NCI-H1092 treated with DMSO at 0.1 percent for 48 hours (cell line): Measurements from ENCODE around the gene KLHL12.

Source experiments
- DNase-seq: peaks from one replicate; lab custom pipeline; 2025; lab: John Stamatoyannopoulos, UW

KLHL12 gene

DNA sequence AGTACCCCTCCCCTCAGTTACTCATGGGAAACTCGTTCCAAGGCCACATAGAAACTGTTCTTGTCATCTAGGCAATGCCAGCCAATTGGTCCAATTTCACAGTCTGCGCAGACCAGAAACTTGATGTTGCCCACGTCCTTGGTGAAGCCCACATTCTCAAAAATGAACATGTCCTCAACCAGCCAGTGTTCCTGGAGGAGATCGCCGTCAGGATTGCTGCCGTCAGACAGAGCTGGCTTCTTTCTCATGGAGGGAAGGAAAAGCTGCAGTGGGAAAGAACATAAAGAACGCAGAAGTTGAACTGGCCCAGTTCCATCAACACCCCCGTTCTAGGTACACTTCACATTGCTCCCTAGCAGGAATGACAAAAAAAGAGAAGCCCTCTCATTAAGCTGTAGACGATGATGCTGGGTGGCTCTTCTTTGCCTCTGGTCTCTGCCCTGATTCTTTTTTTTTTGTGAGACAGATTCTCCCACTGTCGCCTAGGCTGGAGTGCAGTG, 46.0 kb downstream of the KLHL12 start:
- DNase-seq, result no peak

GRCh38 chr1:202880062-202880461, 47.0 kb downstream of the KLHL12 start:
- DNase-seq, result no peak

GRCh38 chr1:202879128-202879527, 47.9 kb downstream of the KLHL12 start:
- no peak for DNase-seq

DNA sequence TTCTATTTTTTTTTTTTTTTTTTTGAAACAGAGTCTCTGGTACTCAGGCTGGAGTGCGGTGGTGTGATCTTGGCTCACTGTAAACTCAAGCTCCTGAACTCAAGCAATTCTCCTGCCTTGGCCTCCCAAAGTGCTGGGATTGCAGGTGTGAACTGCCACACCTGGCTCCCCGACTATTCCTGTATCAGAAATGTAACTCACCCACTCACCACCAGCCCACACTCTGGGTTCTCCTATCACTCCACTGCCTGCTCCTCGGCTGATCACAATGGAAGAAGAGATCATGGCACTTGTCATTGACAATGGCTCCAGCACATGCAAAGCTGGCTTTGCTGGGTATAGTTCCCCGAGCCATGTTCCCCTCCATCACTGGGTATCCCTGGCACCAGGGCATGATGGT, 54.0 kb downstream of the KLHL12 start:
- DNase-seq, result no peak

DNA sequence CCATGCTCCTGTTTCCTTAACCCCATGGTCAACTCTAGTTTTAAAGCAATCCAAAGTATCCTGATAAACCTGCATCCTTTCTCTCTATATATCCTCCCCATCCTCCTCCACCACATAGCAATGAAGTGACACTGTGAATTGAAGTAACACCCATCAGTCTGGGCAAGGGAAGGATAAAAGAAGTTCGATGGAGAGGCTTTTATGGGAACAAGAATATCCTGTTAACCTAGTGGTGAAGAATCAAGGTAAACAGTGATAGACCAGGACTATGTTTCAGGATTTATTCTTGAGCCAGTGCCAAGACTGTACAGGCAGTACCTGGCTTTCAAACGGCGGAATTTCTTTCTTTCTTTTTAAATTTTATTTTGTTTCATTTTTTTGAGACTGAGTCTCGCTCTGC, 55.7 kb downstream of the KLHL12 start:
- DNase-seq, result no peak

DNA sequence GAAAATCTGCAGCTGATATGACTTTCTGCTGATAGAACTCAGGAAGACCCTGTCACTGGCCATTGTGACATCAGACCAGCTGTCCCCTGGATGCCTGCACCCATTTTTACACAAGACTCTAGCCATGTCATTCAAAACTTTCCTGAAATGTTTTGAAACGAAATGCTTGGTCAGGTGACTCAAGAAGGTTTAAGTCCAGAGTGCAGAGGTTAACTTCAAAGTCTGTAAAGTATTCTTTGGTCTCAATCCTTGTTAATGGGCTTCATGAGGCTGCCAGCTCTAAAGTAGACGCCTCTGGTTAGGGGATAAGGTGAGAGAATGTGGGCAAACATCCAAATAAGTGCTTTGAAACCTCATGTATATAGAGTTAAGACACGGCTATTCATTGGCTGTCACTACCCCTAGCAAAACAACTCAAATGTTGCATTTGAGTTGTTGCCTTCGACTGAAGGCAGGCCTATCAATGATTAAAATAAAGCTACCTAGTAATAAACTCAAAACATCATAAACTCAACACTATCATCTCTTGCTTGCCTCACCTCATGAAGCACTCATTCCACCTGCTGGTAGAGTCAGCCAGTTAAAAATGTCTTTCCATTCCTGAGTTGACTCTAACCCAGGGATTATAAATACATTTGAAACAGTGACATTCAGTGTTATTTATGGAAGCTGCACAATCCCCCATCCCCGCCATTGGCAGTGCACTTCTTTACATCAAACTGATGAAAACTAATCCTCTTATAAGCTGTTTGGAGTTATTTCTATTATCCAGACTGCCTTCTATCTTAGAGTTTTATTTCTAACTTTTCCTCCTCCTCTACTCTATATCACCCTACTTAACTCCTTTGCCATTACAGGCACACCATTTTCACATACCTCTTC, 64.1 kb downstream of the KLHL12 start:
- DNase-seq, result no peak

DNA sequence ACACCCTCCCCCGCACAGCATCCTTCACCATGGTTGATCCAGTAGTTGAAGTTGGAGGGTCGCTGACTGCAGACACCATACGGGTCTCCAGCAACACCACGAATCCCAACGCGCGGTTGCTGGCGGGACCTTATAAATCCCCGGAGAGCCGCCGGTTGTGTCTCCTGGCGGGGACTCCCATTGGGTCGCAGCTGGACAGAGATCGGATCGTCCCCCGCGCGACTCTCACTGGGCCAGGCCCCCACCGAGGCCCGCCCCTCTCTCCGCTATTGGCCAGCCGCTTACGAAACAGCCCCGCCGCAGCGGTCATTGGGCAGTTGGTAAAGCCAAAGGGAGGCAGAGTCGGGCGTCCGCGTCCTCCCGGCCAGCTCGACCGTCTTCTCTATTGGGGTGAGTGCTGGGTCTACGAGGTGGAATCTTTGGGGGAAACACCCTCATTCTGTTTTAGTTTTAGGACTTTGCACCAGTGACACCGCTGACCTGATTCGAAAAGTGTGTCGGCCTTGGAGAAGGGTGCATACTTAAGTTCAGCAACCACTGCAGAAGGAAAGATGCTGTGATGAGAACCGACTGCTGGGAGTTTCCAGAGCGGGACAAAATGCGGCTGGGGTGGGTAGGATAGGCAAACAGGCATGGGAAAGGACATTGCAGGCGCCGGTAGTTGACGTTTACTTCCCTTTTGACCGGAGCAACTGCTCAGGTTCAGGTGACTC, 65.5 kb downstream of the KLHL12 start:
- peak; percentile 93 for DNase-seq

DNA sequence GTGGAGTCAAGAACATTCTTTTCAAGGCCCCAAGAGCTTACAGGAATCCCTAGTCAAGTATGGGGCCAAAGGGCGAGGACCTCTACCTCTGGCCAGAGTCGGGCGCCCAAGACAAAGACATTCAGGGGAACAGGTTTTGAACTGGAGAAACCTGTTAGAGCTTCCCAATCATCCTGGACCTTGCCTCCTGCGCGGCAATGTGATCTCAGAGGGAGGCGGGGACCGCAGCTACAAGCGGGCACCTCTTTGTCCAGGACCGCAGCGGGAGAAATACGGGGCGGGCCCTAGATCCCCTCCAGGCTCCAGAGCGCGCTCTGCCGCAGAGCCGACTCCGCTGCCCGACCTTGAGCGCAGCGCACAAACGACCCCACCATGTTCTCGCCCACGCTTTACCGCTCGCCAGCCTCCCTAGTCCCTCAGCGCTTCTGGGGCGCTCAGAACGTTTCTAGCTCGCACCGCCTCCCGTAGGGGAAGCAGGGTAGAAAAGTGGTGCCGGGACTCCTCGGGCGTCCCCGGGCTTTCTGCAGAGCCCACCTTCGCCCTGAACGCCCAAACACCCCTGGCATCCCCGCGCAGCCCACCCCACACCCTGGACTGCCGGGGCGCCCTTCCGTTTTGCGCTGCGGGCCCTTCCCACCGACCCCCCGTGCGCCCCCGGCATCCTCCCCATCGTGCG, 66.2 kb downstream of the KLHL12 start:
- peak; percentile 68 for DNase-seq

DNA sequence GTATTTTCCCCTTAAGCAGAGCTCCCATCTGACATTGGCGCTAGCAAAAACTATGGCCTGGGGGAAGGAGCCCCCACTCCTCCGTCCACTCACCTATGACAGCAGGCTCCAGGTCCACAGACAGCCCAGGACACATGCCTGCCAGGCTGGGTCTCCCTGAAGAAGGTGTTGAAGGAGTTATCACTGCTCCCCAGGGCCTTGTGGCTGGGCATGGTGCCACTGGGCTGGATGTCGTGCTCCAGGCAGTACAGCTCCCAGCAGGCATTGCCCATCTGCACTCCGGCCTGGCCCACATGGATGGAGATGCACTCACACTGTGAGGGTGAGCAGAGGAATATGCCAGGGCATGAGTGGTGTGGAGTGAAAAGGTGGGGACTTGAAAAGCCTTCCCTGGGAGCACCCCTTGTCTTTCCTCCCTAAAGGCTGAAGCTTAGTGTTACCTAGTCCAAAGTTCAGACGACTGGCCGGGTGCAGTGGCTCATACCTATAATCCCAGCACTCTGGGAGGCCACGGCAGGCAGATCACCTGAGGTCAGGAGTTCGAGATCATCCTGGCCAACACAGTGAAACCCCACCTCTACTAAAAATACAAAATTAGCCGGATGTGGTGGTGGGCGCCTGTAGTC, 68.1 kb downstream of the KLHL12 start:
- no peak for DNase-seq

GRCh38 chr1:202858331-202858730, 68.7 kb downstream of the KLHL12 start:
- DNase-seq, result no peak

DNA sequence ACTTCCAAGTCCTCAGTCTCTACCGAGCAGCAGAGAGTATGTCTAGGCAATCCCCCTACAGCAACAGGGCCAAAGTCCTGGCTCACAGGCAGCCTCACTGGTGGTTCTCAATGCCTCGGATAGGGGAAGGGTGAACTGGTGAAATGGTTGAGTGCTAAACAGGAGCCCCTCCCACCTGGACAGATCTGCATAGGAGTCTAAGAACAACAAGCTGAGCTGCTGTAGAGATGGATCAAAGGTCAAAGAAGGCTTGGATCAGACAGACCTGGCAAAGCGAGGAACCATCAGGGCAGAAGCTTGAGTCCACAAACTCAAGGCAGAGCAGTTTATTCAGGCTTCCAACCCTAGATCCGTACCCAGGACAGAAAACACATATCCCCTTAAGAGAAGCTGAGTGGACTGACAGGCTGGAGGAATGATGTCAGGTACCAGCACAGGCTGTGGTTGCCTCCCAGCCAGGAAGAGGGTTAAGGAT, 69.9 kb downstream of the KLHL12 start:
- DNase-seq, result no peak

- DNase-seq, result no peak
Measured at GRCh38 chr1:202856014-202856413, 71.0 kb downstream of the KLHL12 start.

GRCh38 chr1:202854787-202855186, 72.2 kb downstream of the KLHL12 start:
- no peak for DNase-seq

DNA sequence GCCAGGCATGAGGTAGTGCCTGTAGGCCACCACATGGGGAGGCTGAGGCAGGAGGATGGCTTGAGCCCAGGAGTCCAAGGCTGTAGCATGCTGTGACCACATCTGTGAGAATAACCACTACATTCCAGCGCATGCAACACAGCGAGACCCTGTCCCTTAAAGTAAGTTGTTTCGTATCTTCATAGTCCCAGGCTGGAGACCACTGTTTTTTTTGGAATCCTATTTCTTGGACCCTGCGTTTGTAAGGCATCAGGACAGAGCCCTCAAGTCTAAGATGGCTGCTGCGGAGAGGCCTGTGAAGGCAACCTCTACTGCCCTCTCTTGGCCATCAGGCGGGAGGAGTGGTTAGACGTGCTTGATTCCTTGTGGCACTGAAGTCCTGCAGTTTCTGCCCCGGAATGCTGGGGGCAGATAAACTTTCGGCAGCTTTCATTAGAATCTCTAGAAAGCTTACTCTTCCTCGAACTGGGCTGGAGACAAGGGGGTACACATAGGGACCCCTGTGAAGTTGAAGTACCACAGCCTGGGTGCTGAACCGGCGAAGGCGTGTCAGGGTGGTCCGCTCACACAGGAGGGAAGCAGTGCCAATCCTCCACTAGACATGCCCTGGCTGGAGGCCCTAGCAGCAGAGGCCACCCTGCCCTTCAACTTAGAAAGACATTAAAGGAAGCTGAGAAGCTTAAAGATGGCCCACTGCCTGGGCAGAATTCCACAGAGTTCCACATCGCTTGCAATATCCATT, 74.7 kb downstream of the KLHL12 start:
- DNase-seq, result peak; percentile 10

- DNase-seq, result no peak
Measured at GRCh38 chr1:202850593-202851362, 76.3 kb downstream of the KLHL12 start.

- no peak for DNase-seq
Measured at GRCh38 chr1:202848191-202848542, 78.9 kb downstream of the KLHL12 start.

- DNase-seq, result no peak
Measured at GRCh38 chr1:202844935-202845334, 82.1 kb downstream of the KLHL12 start.

DNA sequence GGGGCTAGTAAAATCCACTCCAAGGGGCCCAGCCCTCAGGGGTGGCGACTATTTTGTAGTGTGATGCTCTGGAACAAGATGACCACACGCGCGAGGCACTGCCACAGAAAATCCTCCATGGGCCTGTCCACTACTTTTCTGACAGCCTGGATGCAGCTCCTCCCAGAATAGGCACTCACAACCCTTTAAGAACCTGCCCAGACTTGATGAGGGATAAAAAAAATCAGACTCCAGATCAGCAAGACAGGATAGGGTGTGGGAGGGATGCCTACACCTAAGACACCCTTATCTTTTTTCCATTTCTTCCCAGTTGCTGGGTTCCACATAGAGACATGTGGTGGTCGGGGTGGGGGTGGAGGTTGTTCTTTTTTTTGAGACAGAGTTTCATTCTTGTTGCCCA, 82.8 kb downstream of the KLHL12 start:
- DNase-seq, result no peak

DNA sequence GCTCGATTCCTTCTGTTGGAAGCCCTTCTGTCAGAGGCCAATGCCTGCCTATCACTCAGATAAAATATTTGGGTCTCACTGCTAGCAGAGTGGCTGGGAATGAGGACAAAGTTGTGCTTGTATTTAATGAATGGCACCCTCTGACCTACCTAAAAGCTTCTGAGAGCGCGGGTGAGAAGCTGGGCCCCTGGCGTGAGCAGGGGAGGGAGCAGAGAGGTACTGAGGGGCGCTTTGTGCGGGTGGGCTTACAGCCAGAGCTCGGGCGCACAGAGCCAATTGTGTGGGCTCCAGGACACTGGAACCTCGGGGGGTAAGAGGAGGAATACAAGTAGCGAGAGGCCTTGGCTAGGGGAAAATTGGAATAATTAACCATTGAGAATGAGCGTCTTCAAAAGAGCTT, 84.0 kb downstream of the KLHL12 start:
- no peak for DNase-seq
